ENCODE measurements around the gene ZEB2.

The ZEB2 gene

DNA sequence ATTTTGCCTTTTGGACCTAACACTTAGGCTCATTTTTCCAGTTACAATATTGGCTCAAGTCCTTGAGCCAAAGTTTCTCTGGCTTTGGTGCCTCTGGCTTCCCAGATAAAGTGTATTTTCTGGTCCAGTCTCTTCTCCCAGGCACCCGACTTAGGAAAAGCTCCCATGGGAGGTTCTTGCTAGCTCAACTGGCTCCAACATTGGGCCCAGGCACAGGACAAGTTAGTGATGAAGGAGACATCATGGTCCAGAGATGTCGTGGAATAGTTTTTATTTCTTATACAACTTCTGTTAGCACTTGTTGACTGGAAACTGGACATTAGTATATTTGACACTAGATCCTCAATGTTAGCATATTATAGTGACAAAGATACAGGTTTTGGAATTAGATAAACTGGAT lies 8.2 kb upstream of the ZEB2 start:
- DNase-seq (ENCODE audit: low spot score), result no peak

DNA sequence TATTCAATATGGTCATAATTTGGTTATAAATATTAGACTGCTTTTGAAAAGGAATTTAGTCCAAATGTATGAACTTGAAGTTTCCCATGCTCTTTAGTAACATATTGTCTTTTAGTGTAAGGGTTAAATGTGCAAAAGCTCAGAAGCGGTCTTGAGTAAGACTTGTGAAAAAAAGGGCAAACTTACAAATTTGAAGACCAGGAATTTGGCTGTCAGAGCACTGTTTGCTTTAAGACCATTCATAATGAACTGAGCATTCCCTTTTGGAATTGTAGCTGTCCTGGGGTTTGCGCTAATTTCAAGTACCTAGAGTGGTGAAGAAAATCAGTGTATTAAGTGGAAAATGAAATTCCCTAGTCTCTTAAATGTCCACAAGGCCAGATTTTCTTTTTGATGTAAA lies 6.9 kb upstream of the ZEB2 start:
- DNase-seq (ENCODE audit: low spot score), result no peak

DNA sequence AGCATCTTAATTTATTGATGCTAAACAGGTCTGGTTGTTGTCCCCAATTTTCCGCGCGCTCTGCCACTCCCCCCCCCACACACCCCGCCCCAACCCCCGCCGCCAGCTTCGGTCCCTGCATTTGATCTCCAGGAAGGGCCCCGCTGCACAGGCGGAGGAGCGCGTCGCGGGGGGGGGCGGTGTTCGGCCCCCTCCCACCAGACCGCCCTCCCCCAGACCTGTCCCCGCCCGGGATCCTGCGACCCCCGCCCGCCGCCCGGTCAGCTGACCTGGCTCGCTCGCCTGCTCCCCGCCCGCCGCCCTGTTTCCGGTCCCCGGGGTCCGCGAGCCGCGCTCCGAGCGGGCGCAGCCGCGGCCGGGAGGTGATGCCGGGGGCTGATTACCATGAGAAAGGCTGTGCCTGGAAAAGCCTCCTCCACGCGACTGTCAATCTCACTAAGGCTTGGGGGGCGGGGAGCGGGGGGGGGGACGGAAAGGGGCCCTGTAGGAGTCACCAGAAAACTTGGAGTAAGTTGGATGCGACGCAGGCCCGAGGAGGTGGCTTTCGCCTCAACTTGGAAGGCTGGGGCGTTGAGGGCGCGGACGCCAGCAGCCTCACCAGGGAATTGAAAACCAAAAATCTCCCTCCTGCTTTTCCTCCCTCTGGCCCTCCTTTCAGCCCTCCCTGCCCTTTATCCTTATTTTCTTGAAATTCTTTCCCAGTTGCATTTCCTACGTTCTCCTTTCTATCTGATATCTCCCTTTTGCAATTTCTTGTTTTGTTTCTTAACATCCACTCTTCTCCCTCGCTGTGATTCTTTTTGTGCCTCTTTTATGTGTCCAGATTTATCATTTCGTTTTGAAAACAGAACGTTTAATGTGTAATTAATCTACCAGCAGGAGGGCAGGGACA lies 4.4 kb upstream of the ZEB2 start:
- no peak for DNase-seq (ENCODE audit: low spot score)

DNA sequence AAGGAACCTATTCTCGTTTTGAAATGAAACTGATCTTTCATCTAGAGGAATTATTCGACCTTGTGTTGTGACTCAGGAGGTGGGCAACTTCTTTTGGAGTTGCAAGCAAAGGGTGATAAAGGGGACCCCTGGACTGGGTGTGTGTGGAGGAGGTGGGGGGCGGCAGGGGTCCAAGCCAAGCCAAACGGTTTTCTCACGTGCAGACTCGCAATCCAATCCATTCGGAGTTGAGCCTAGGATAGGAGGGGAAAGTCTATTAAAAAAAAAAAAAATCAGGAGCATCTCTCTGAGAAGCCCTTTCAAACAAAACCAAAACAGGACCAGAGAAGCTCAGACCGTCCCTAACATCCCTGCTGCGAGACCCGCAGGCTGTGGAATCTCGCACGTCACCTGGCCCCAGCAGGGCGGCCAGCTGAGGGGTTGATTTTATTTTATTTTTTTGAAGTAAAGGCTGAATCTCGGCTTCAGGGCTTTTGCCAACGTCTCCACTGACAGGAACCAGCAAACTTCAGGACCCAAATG lies 3.7 kb upstream of the ZEB2 start:
- DNase-seq (ENCODE audit: low spot score), result no peak

GRCh38 chr2:144522897-144523595 lies 3.1 kb upstream of the ZEB2 start:
- DNase-seq (ENCODE audit: low spot score), result no peak

GRCh38 chr2:144522176-144522896 lies 2.4 kb upstream of the ZEB2 start:
- no peak for DNase-seq (ENCODE audit: low spot score)

DNA sequence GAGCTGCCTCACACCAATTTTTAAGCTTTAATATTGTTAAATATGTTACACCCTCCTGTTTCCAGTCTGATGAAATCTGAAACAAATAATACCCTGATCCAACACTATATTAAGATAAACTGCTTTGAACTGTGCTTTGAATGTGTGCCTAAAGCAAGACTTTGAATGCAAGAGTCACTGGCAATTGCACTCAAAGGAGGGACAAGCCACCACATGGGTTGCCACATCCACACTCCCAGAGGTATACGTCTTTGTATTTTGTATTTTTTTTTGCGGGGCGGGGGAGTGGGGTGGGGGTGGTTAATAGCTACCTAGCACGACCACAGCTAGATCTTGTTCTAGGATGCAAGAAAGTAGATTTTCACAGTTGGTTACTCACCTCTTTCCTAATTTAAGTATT lies 1.8 kb upstream of the ZEB2 start:
- DNase-seq (ENCODE audit: low spot score), result no peak

DNA sequence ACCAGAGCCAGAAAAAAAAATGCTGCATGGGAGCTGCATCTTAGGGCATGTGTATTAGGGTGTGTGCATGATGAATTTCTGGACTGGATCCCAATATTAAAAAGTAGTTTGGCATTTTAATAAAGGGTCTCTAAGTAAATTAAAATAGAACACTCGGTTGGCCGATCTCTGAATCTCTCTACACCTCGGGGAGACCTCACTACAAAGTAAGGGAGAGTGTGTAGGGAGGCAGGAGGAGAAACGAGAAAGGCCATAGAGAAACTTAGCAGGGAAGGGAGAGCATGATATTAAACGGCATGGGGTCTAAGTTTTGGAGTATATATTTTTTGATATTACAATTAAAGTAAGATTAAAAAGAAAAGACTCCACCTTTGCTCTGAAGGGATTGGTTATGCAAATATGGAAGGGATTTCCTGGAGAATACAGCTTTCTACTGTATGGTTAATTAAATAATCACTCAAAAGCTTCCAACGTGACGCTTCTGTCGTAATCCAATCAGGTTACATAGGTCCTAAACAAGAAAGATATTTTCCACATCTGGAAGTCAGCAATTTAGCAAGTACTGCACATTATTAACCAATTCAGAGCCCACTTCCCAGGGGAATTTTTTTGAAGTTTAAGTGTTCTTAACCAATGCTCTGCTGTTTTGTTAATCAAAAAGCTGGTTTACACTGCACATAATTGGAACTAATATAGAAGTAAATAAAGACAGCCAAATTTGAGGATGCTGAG lies 1.0 kb upstream of the ZEB2 start:
- no peak for DNase-seq (ENCODE audit: low spot score)

DNA sequence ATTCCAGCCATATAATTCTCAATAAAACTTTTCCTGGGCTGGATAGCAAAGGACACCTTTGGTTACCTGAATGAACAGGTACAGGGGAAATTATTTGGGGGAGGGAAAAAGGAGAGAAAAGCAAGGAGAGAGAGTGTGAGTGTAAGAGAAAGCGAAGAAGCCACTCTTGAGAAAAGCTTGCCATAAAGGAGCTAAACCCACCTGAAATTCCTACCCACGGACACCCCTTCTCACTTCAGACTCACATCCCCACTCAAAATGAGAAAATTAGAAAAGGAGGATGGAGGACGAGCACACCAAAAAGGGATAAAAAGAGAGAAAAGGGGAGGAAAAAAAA lies 354 bp downstream of the ZEB2 start:
- DNase-seq (ENCODE audit: low spot score), result no peak

DNA sequence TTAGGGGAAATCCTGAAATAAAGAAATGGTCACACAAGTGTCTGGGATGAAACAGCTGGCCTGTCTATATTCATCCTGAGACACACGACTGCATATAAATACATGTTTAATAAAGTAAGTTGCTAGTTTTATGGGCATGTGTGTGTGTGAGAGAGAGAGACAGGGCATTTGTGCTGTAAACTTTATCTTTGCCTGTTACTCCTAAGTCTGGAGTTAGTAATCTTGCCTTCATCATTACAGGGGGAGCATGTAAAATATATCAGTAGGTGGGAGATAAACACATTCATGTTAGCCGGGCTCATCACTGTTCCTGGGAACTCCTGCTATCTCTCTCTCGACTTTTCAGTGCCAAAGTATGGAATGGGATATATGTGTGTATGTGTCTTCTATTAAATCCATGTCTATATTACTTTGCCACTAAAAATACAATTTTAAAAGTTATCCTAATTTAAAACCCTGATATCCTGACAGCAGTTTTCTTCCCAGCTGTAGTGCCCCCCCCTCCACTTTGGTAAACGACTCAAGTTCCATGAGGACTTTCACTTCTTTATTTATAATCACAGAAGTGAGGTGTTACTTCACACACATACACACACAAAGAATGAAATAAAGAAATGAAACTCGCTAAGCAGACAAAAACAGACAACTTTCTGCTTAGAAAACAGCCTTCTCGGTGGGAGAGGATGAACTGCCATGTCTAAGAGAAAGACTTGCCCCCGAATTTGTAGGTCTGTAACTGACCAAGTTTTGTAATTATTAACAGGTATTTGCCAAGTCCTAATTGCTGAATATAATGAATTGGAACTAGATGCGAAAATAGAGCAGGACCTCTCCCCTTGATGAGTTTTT lies 947 bp downstream of the ZEB2 start:
- DNase-seq (ENCODE audit: low spot score), result no peak

GRCh38 chr2:144517866-144518747 lies 1.8 kb downstream of the ZEB2 start:
- no peak for DNase-seq (ENCODE audit: low spot score)

- DNase-seq (ENCODE audit: low spot score), result peak; percentile 67
Measured at GRCh38 chr2:144516981-144517865, 2.7 kb downstream of the ZEB2 start.

GRCh38 chr2:144516411-144516980 lies 3.4 kb downstream of the ZEB2 start:
- DNase-seq (ENCODE audit: low spot score), result no peak

- DNase-seq (ENCODE audit: low spot score), result peak; percentile 49
Measured at GRCh38 chr2:144515696-144516410, 4.1 kb downstream of the ZEB2 start.

GRCh38 chr2:144515099-144515695 lies 4.7 kb downstream of the ZEB2 start:
- no peak for DNase-seq (ENCODE audit: low spot score)

GRCh38 chr2:144514616-144515091 lies 5.3 kb downstream of the ZEB2 start:
- no peak for DNase-seq (ENCODE audit: low spot score)

- DNase-seq (ENCODE audit: low spot score), result peak; percentile 45
Measured at GRCh38 chr2:144513388-144514101, 6.4 kb downstream of the ZEB2 start.
